ENCODE results near the gene CFAP410. TPM values are rescaled to one million over a fixed set of nuclear protein-coding genes. Genes with fewer than 3 reads are reported as not detected.

CFAP410 gene
- total RNA-seq, 4 donors from 2014 or later = 10.6 to 23.0 (median 20.0) TPM

DNA sequence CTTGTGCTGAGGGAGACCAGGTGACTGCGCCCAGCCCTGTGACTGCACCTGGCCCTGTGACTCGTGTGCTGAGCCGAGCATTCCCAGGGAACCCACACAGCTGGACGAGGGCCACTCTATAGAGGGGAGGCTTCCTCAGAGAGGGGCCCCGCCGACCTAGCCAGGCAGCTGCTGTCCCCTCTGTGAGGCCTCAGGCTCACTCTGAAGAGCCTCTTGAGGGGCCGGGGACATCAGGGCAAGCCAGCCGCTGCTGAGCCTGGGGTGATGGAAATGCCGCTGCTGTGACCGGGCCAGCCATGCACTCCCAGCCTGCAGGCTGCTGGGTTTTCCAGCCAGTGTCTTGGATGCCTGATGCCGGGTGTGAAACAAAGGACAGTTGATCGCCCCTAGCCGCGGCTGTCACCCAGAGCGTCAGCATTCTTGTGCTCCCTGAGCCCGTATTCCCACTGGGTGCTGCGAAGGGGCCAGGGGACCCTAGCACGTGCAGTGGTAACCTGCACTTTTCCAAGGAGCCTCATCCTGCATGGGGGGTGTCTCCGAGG, 21.9 kb downstream of the CFAP410 start:
- TF ChIP-seq POLR2A (IDR thresholded peaks at IDR 0.05) = no peak
- TF ChIP-seq, protein P1, sequence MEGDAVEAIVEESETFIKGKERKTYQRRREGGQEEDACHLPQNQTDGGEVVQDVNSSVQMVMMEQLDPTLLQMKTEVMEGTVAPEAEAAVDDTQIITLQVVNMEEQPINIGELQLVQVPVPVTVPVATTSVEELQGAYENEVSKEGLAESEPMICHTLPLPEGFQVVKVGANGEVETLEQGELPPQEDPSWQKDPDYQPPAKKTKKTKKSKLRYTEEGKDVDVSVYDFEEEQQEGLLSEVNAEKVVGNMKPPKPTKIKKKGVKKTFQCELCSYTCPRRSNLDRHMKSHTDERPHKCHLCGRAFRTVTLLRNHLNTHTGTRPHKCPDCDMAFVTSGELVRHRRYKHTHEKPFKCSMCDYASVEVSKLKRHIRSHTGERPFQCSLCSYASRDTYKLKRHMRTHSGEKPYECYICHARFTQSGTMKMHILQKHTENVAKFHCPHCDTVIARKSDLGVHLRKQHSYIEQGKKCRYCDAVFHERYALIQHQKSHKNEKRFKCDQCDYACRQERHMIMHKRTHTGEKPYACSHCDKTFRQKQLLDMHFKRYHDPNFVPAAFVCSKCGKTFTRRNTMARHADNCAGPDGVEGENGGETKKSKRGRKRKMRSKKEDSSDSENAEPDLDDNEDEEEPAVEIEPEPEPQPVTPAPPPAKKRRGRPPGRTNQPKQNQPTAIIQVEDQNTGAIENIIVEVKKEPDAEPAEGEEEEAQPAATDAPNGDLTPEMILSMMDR (IDR thresholded peaks at IDR 0.05 in 4 of 5, conservative IDR thresholded peaks at IDR 0.05 in 1 of 5) = no peak
- H3K27me3 ChIP-seq = no peaks in the 10 kb centered on the region
- ATAC-seq (no peak), DNase-seq (no peak)
- H3K4me3 ChIP-seq = no peak overlapping the region
- no peaks in the 10 kb centered on the region for H3K4me1 ChIP-seq
- no peaks in the 10 kb centered on the region for H3K36me3 ChIP-seq
- H3K27ac ChIP-seq = no peak overlapping the region
- in situ Hi-C loops (cut with MboI; ENCODE audit: low sequenced_read_pairs in 4 of 4) (no loop called here), intact Hi-C loops (cut with DNase I; ENCODE audit: low total_unique reads) (loop anchor here (10.0 kb wide), 1 partner anchor 57 kb away; no protein-coding TSS in a partner anchor)
- no peaks in the 10 kb centered on the region for H3K9me3 ChIP-seq

DNA sequence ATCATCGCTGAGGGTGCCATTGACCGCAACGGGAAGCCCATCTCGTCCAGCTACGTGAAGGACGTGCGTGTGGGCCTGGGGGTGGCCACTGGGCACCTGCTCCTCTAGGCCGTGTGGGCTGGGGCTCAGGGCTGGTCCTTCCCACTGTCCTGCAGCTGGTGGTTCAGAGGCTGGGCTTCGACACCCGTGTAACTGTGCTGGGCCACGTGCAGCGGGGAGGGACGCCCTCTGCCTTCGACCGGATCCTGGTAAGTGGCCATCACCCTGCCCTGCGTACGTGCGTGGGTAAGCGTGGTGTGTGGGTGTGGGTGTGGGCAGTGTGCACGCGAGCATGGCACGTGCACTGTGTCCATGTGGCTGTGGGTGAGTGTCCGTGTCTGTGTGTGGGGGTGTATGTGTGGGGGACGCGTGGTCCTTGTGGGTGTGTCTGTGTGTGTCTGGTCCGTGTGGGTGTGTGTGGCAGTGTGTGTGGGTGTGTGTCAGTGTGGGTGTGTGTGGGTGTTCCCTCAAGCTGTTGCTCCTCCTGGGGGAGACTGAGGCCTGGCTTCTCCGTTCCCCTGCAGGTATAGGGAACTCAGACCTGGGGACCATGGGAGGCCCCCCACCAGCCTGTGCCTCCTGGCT, 22.8 kb downstream of the CFAP410 start:
- H3K4me3 ChIP-seq = no peak overlapping the region
- H3K27me3 ChIP-seq = no peaks in the 10 kb centered on the region
- no peak overlapping the region for H3K27ac ChIP-seq
- in situ Hi-C loops (cut with MboI; ENCODE audit: low sequenced_read_pairs in 4 of 4) (no loop called here), intact Hi-C loops (cut with DNase I; ENCODE audit: low total_unique reads) (loop anchor here (10.0 kb wide), 1 partner anchor 58 kb away; no protein-coding TSS in a partner anchor)
- no peaks in the 10 kb centered on the region for H3K36me3 ChIP-seq
- no peak for DNase-seq
- no peaks in the 10 kb centered on the region for H3K9me3 ChIP-seq
- TF ChIP-seq, protein P1 (IDR thresholded peaks at IDR 0.05 in 4 of 5, conservative IDR thresholded peaks at IDR 0.05 in 1 of 5) = no peak
- TF ChIP-seq POLR2A (IDR thresholded peaks at IDR 0.05) = no peak
- ATAC-seq = no peak
- H3K4me1 ChIP-seq = no peaks in the 10 kb centered on the region

DNA sequence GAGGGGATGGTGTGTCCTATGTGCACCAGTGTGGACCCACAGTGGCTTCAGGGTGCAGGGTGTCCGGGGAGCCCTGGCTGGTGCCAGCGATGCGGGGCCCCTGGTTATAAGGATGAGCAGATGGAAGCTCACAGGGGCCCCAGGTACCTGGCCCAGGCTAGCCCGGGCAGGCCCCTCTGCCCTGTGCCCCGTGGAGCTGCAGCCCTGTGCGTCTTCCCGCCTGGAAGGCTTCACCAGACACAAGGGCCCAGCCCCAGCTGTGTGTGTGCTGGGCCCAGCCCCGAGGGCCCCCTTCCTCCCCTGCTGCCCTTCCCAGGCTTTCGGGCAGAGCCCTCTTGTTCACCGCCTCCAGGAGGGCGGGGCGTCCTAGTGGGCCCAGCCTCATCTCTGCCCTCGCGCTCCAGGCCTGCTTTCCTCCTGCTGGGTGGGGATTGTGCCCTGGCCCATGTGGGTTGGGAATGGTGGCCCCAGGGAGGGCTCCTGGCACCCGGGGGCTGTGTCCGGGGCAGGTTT, 23.4 kb downstream of the CFAP410 start:
- TF ChIP-seq, protein P1 (IDR thresholded peaks at IDR 0.05 in 4 of 5, conservative IDR thresholded peaks at IDR 0.05 in 1 of 5) = no peak
- no peak for TF ChIP-seq POLR2A (IDR thresholded peaks at IDR 0.05)
- Histone ChIP-seq H3K27me3 (no peaks in the 10 kb centered on the region), H3K4me3 (no peak overlapping the region), H3K27ac (no peak overlapping the region), H3K9me3 (no peaks in the 10 kb centered on the region), H3K4me1 (no peaks in the 10 kb centered on the region), H3K36me3 (no peaks in the 10 kb centered on the region)
- DNase-seq (no peak), ATAC-seq (no peak)
- intact Hi-C loops (cut with DNase I; ENCODE audit: low total_unique reads) = loop anchor here (10.0 kb wide), 1 partner anchor 59 kb away; no protein-coding TSS in a partner anchor
- in situ Hi-C loops (cut with MboI; ENCODE audit: low sequenced_read_pairs in 4 of 4) = no loop called here

DNA sequence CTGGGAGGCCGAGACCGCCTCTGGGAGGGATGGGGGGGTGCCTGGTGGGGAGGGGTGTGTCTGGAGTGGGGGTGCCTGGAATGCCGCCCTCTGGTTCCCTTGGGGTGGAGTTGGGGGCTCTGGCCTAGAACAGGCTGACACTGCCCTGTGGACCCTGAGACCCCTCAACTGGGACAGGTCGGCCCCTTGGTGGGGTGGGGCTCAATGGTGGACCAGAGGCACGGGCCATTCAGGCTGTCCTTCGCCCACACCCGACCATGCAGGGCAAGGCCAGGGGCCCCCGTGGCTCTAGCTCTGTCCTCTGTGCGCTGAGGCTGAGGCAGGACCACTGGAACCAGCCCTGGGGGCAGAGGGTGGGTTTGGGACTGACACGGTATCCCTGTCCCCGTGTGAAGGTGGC, 24.6 kb downstream of the CFAP410 start:
- in situ Hi-C loops (cut with MboI; ENCODE audit: low sequenced_read_pairs in 4 of 4) = no loop called here
- TF ChIP-seq, protein P1 (IDR thresholded peaks at IDR 0.05 in 4 of 5, conservative IDR thresholded peaks at IDR 0.05 in 1 of 5) = no peak
- TF ChIP-seq POLR2A (IDR thresholded peaks at IDR 0.05) = no peak
- Histone ChIP-seq H3K27ac (no peak overlapping the region), H3K36me3 (no peaks in the 10 kb centered on the region), H3K9me3 (no peaks in the 10 kb centered on the region), H3K4me1 (no peaks in the 10 kb centered on the region), H3K4me3 (no peak overlapping the region), H3K27me3 (no peaks in the 10 kb centered on the region)
- intact Hi-C loops (cut with DNase I; ENCODE audit: low total_unique reads) = loop anchor here (10.0 kb wide), 1 partner anchor 60 kb away; no protein-coding TSS in a partner anchor
- DNase-seq (no peak), ATAC-seq (no peak)
